ENCODE measurements around the gene NDUFB2.
"Not testable (repeated sequence)": the region's sequence is repeated elsewhere in the genome, so short reads cannot be mapped to it uniquely, and the experiment has no call there.

Gene NDUFB2

GRCh38 chr7:140707132-140707531, 10.6 kb downstream of the NDUFB2 start:
- Histone ChIP-seq H3K79me2 (ENCODE audit: control insufficient read depth, insufficient read depth, low read length, poor library complexity) (no peaks in the 10 kb centered on the region), H2BK12ac (ENCODE audit: low read length) (no peak overlapping the region), H3K4me3 (ENCODE audit: low read depth, low read length) (no peak overlapping the region), H3K18ac (ENCODE audit: low read length) (no peak overlapping the region), H2AK5ac (ENCODE audit: low read length) (no peak overlapping the region), H4K12ac (ENCODE audit: low read depth, low read length) (no peak overlapping the region), H3K4ac (ENCODE audit: low read depth, low read length) (no peak overlapping the region), H4K8ac (ENCODE audit: low read depth, low read length) (no peak overlapping the region), H3K27ac (ENCODE audit: low read depth, low read length) (no peak overlapping the region), H4K91ac (ENCODE audit: low read depth, low read length) (no peak overlapping the region), H3K23ac (ENCODE audit: low read length) (no peak overlapping the region), H3K9ac (ENCODE audit: low read length) (no peak overlapping the region), H3K4me1 (ENCODE audit: control insufficient read depth in 1 of 2, insufficient read depth in 2 of 2, low read length in 2 of 2) (no peaks in the 10 kb centered on the region), H2AFZ (ENCODE audit: insufficient read depth, low read length, poor library complexity) (no peak overlapping the region), H2BK120ac (ENCODE audit: insufficient read depth, low read length, poor library complexity) (no peak overlapping the region), H3K79me1 (ENCODE audit: low read length) (no peaks in the 10 kb centered on the region), H3K9me3 (ENCODE audit: insufficient read depth, low read depth, low read length) (no peaks in the 10 kb centered on the region), H3K14ac (ENCODE audit: low read length) (no peak overlapping the region), H3K27me3 (ENCODE audit: insufficient read depth, low read length) (no peaks in the 10 kb centered on the region), H3K36me3 (ENCODE audit: control insufficient read depth in 1 of 2, insufficient read depth in 2 of 2, low read length in 2 of 2) (peaks cover 14% of the 10 kb centered on the region in 2 experiments), H3K4me2 (ENCODE audit: low read length) (no peak overlapping the region), H2BK5ac (ENCODE audit: low read depth, low read length, poor library complexity) (no peak overlapping the region)
- no peak for DNase-seq
- no CpG with 5 or more reads among the region's 5 CpGs for WGBS (ENCODE audit: extremely low coverage, insufficient coverage, insufficient read length)

GRCh38 chr7:140708764-140709163, 12.3 kb downstream of the NDUFB2 start:
- H2AK5ac ChIP-seq (ENCODE audit: low read length); H3K4me3 ChIP-seq (ENCODE audit: low read depth, low read length); H4K12ac ChIP-seq (ENCODE audit: low read depth, low read length); H3K79me1 ChIP-seq (ENCODE audit: low read length); H3K18ac ChIP-seq (ENCODE audit: low read length); H2BK120ac ChIP-seq (ENCODE audit: insufficient read depth, low read length, poor library complexity); DNase-seq; H3K27me3 ChIP-seq (ENCODE audit: insufficient read depth, low read length); H3K9ac ChIP-seq (ENCODE audit: low read length); H3K9me3 ChIP-seq (ENCODE audit: insufficient read depth, low read depth, low read length); H4K8ac ChIP-seq (ENCODE audit: low read depth, low read length); H3K14ac ChIP-seq (ENCODE audit: low read length); H2AFZ ChIP-seq (ENCODE audit: insufficient read depth, low read length, poor library complexity); H3K23ac ChIP-seq (ENCODE audit: low read length); H2BK12ac ChIP-seq (ENCODE audit: low read length); H3K4me2 ChIP-seq (ENCODE audit: low read length); H4K91ac ChIP-seq (ENCODE audit: low read depth, low read length); H3K79me2 ChIP-seq (ENCODE audit: control insufficient read depth, insufficient read depth, low read length, poor library complexity); H2BK5ac ChIP-seq (ENCODE audit: low read depth, low read length, poor library complexity); H3K4me1 ChIP-seq (ENCODE audit: control insufficient read depth in 1 of 2, insufficient read depth in 2 of 2, low read length in 2 of 2); H3K27ac ChIP-seq (ENCODE audit: low read depth, low read length); H3K4ac ChIP-seq (ENCODE audit: low read depth, low read length): not testable (repeated sequence)
- H3K36me3 ChIP-seq (ENCODE audit: control insufficient read depth in 1 of 2, insufficient read depth in 2 of 2, low read length in 2 of 2) = peaks cover 9 to 14% of the 10 kb centered on the region in 2 experiments
- WGBS (ENCODE audit: extremely low coverage, insufficient coverage, insufficient read length) = no CpG with 5 or more reads among the region's 4 CpGs

GRCh38 chr7:140712392-140712791, 15.9 kb downstream of the NDUFB2 start:
- H4K12ac ChIP-seq (ENCODE audit: low read depth, low read length); H3K79me1 ChIP-seq (ENCODE audit: low read length); H3K4me1 ChIP-seq (ENCODE audit: control insufficient read depth in 1 of 2, insufficient read depth in 2 of 2, low read length in 2 of 2); DNase-seq; H3K4me2 ChIP-seq (ENCODE audit: low read length); H3K79me2 ChIP-seq (ENCODE audit: control insufficient read depth, insufficient read depth, low read length, poor library complexity); H3K14ac ChIP-seq (ENCODE audit: low read length); H3K9ac ChIP-seq (ENCODE audit: low read length); H2AFZ ChIP-seq (ENCODE audit: insufficient read depth, low read length, poor library complexity); H4K91ac ChIP-seq (ENCODE audit: low read depth, low read length); H3K9me3 ChIP-seq (ENCODE audit: insufficient read depth, low read depth, low read length); H2BK120ac ChIP-seq (ENCODE audit: insufficient read depth, low read length, poor library complexity); H2BK5ac ChIP-seq (ENCODE audit: low read depth, low read length, poor library complexity); H2AK5ac ChIP-seq (ENCODE audit: low read length); H2BK12ac ChIP-seq (ENCODE audit: low read length); H3K27ac ChIP-seq (ENCODE audit: low read depth, low read length); H3K4ac ChIP-seq (ENCODE audit: low read depth, low read length); H4K8ac ChIP-seq (ENCODE audit: low read depth, low read length); H3K36me3 ChIP-seq (ENCODE audit: control insufficient read depth in 1 of 2, insufficient read depth in 2 of 2, low read length in 2 of 2); H3K18ac ChIP-seq (ENCODE audit: low read length); H3K27me3 ChIP-seq (ENCODE audit: insufficient read depth, low read length); H3K23ac ChIP-seq (ENCODE audit: low read length); H3K4me3 ChIP-seq (ENCODE audit: low read depth, low read length): not testable (repeated sequence)

- no peak overlapping the region for H4K8ac ChIP-seq (ENCODE audit: low read depth, low read length)
- H3K18ac ChIP-seq (ENCODE audit: low read length) = no peak overlapping the region
- no peak overlapping the region for H2AK5ac ChIP-seq (ENCODE audit: low read length)
- DNase-seq = no peak
- H3K4me1 ChIP-seq (ENCODE audit: control insufficient read depth in 1 of 2, insufficient read depth in 2 of 2, low read length in 2 of 2) = no peaks in the 10 kb centered on the region
- no peak overlapping the region for H3K9ac ChIP-seq (ENCODE audit: low read length)
- H3K36me3 ChIP-seq (ENCODE audit: control insufficient read depth in 1 of 2, insufficient read depth in 2 of 2, low read length in 2 of 2) = no peaks in the 10 kb centered on the region
- H2BK12ac ChIP-seq (ENCODE audit: low read length) = no peak overlapping the region
- H2AFZ ChIP-seq (ENCODE audit: insufficient read depth, low read length, poor library complexity) = no peak overlapping the region
- no peaks in the 10 kb centered on the region for H3K79me2 ChIP-seq (ENCODE audit: control insufficient read depth, insufficient read depth, low read length, poor library complexity)
- H3K23ac ChIP-seq (ENCODE audit: low read length) = no peak overlapping the region
- no peak overlapping the region for H3K4ac ChIP-seq (ENCODE audit: low read depth, low read length)
- H2BK5ac ChIP-seq (ENCODE audit: low read depth, low read length, poor library complexity) = no peak overlapping the region
- H3K4me2 ChIP-seq (ENCODE audit: low read length) = no peak overlapping the region
- no peaks in the 10 kb centered on the region for H3K27me3 ChIP-seq (ENCODE audit: insufficient read depth, low read length)
- H3K4me3 ChIP-seq (ENCODE audit: low read depth, low read length) = no peak overlapping the region
- no peaks in the 10 kb centered on the region for H3K79me1 ChIP-seq (ENCODE audit: low read length)
- WGBS (ENCODE audit: extremely low coverage, insufficient coverage, insufficient read length) = no CpG with 5 or more reads among the region's 10 CpGs
- H4K12ac ChIP-seq (ENCODE audit: low read depth, low read length) = no peak overlapping the region
- no peak overlapping the region for H2BK120ac ChIP-seq (ENCODE audit: insufficient read depth, low read length, poor library complexity)
- no peak overlapping the region for H4K91ac ChIP-seq (ENCODE audit: low read depth, low read length)
- no peak overlapping the region for H3K27ac ChIP-seq (ENCODE audit: low read depth, low read length)
- no peak overlapping the region for H3K14ac ChIP-seq (ENCODE audit: low read length)
- H3K9me3 ChIP-seq (ENCODE audit: insufficient read depth, low read depth, low read length) = no peaks in the 10 kb centered on the region
Measured at GRCh38 chr7:140714331-140715040, 18.0 kb downstream of the NDUFB2 start.

All from trophoblast cell (in vitro differentiated cells and primary cell).